Umbilical cord (tissue), 2 donors: ENCODE data around the gene SCFD2. TPM values are rescaled to one million over a fixed set of nuclear protein-coding genes. Genes with fewer than 3 reads are reported as not detected.
A peak's percentile ranks its signal among the peaks of the same experiment; 100 is the strongest.
"Not testable (repeated sequence)": the region's sequence is repeated elsewhere in the genome, so short reads cannot be mapped to it uniquely, and the experiment has no call there.

Experiments used
- DNase-seq: peaks from one replicate; pipeline ENCODE4 v3.0.0-alpha.2; 2015; ENCODE audit warnings: low spot score
- total RNA-seq: library from RNA; depleted of rRNA; stranded (reverse); fragments of >200 nt; gene quantifications from one replicate; pipeline ENCODE4 v1.2.3, GENCODE V29; 2014; ENCODE audit warnings: low replicate concordance; ENCODE audit not compliant: insufficient read depth

The SCFD2 gene
- total RNA-seq, 1 donor from 2014 or later: 26.7 TPM

- DNase-seq: not testable (repeated sequence)
Measured at GRCh38 chr4:53238352-53238751, 127.5 kb downstream of the SCFD2 start.

GRCh38 chr4:53237811-53238210 lies 128.1 kb downstream of the SCFD2 start:
- not testable (repeated sequence) for DNase-seq

- not testable (repeated sequence) for DNase-seq
Measured at GRCh38 chr4:53236624-53237023, 129.2 kb downstream of the SCFD2 start.

- no peak for DNase-seq
Measured at GRCh38 chr4:53235547-53235946, 130.3 kb downstream of the SCFD2 start.

GRCh38 chr4:53234669-53235068 lies 131.2 kb downstream of the SCFD2 start:
- DNase-seq: no peak

GRCh38 chr4:53234111-53234510 lies 131.8 kb downstream of the SCFD2 start:
- DNase-seq: no peak

GRCh38 chr4:53233114-53233795 lies 132.6 kb downstream of the SCFD2 start:
- DNase-seq: no peak

GRCh38 chr4:53232371-53232770 lies 133.5 kb downstream of the SCFD2 start:
- no peak for DNase-seq

- no peak for DNase-seq
Measured at GRCh38 chr4:53228036-53228435, 137.8 kb downstream of the SCFD2 start.

- no peak for DNase-seq
Measured at GRCh38 chr4:53227451-53227850, 138.4 kb downstream of the SCFD2 start.

- DNase-seq: no peak
Measured at GRCh38 chr4:53221832-53222480, 143.9 kb downstream of the SCFD2 start.

- DNase-seq: not testable (repeated sequence)
Measured at GRCh38 chr4:53219148-53219547, 146.7 kb downstream of the SCFD2 start.

- DNase-seq: no peak
Measured at GRCh38 chr4:53208753-53209152, 157.1 kb downstream of the SCFD2 start.

- DNase-seq: no peak
Measured at GRCh38 chr4:53205970-53206369, 159.9 kb downstream of the SCFD2 start.

GRCh38 chr4:53199356-53199755 lies 166.5 kb downstream of the SCFD2 start:
- no peak for DNase-seq

GRCh38 chr4:53197772-53198142 lies 168.1 kb downstream of the SCFD2 start:
- peak; percentile 13 for DNase-seq

GRCh38 chr4:53196882-53197771 lies 168.7 kb downstream of the SCFD2 start:
- peak; percentile 93 for DNase-seq

GRCh38 chr4:53195815-53196661 lies 169.8 kb downstream of the SCFD2 start:
- peak; percentile 90 for DNase-seq

- DNase-seq: peak; percentile 16
Measured at GRCh38 chr4:53194727-53195126, 171.1 kb downstream of the SCFD2 start.

- DNase-seq: no peak
Measured at GRCh38 chr4:53193111-53193510, 172.8 kb downstream of the SCFD2 start.

- no peak for DNase-seq
Measured at GRCh38 chr4:53192496-53192895, 173.4 kb downstream of the SCFD2 start.
